ENCODE measurements around the gene ACIN1.

ACIN1 gene

GRCh38 chr14:23115918-23116317, 21.0 kb upstream of the ACIN1 start:
- no peak for DNase-seq
- Histone ChIP-seq H2AFZ (ENCODE audit: low read depth, low read length) (no peak overlapping the region), H3K4me3 (ENCODE audit: insufficient read depth in 1 of 2, low read depth in 1 of 2, low read length in 2 of 2) (no peak overlapping the region), H3K9ac (ENCODE audit: low read length) (peak overlapping the region; percentile 62), H3K18ac (ENCODE audit: low read depth in 1 of 2, low read length in 2 of 2) (peak overlapping the region; percentile 33 to 48), H3K4me1 (ENCODE audit: control insufficient read depth, insufficient read depth, low read depth, low read length) (peaks cover 30% of the 10 kb centered on the region), H2BK12ac (ENCODE audit: low read length in 2 of 2) (peak overlapping the region; percentile 33 to 74), H3K27me3 (ENCODE audit: control insufficient read depth in 1 of 2, insufficient read depth in 1 of 2, low read length in 2 of 2) (peaks cover 0 to 4% of the 10 kb centered on the region in 2 experiments), H2BK15ac (ENCODE audit: low read depth, poor library complexity, severe bottlenecking) (no peak overlapping the region), H3K9me3 (ENCODE audit: control insufficient read depth, low read length) (no peaks in the 10 kb centered on the region), H2BK120ac (ENCODE audit: low read depth, low read length) (no peak overlapping the region), H3K36me3 (ENCODE audit: control insufficient read depth in 1 of 2, insufficient read depth in 2 of 2, low read depth in 1 of 2, low read length in 2 of 2) (no peaks in the 10 kb centered on the region), H2BK5ac (ENCODE audit: low read depth, low read length, poor library complexity, severe bottlenecking) (no peak overlapping the region), H4K8ac (ENCODE audit: low read length) (no peak overlapping the region), H3K4ac (ENCODE audit: low read depth in 1 of 2, low read length in 2 of 2) (peak overlapping the region in 1 of 2 experiments; percentile 45), H4K91ac (ENCODE audit: low read length) (no peak overlapping the region), H3K23ac (ENCODE audit: low read length in 2 of 2) (no peak overlapping the region), H3K14ac (ENCODE audit: low read length in 2 of 2) (no peak overlapping the region), H3K4me2 (ENCODE audit: low read length, poor library complexity, severe bottlenecking) (no peak overlapping the region), H3K79me1 (replicated peaks; ENCODE audit: low read length, poor library complexity, severe bottlenecking) (no peaks in the 10 kb centered on the region), H3K27ac (ENCODE audit: low read length, poor library complexity, severe bottlenecking) (no peak overlapping the region), H2AK5ac (ENCODE audit: low read length, severe bottlenecking) (peak overlapping the region; percentile 28)
- 95% methylated on average over 4 of the region's 5 CpGs for WGBS

- no peaks in the 10 kb centered on the region for H3K36me3 ChIP-seq (ENCODE audit: control insufficient read depth in 1 of 2, insufficient read depth in 2 of 2, low read depth in 1 of 2, low read length in 2 of 2)
- H3K4me1 ChIP-seq (ENCODE audit: control insufficient read depth, insufficient read depth, low read depth, low read length), result peaks cover 30% of the 10 kb centered on the region
- H3K18ac ChIP-seq (ENCODE audit: low read depth in 1 of 2, low read length in 2 of 2), result peak overlapping the region; percentile 58 to 75
- H4K8ac ChIP-seq (ENCODE audit: low read length), result peak overlapping the region; percentile 72
- no peak overlapping the region for H3K23ac ChIP-seq (ENCODE audit: low read length in 2 of 2)
- H3K14ac ChIP-seq (ENCODE audit: low read length in 2 of 2), result no peak overlapping the region
- H3K4ac ChIP-seq (ENCODE audit: low read depth in 1 of 2, low read length in 2 of 2), result peak overlapping the region; percentile 25 to 32
- no peak overlapping the region for H2AFZ ChIP-seq (ENCODE audit: low read depth, low read length)
- peak; percentile 95 for DNase-seq
- no peak overlapping the region for H3K4me2 ChIP-seq (ENCODE audit: low read length, poor library complexity, severe bottlenecking)
- no peak overlapping the region for H2BK5ac ChIP-seq (ENCODE audit: low read depth, low read length, poor library complexity, severe bottlenecking)
- peak overlapping the region in 1 of 2 experiments; percentile 42 for H3K4me3 ChIP-seq (ENCODE audit: insufficient read depth in 1 of 2, low read depth in 1 of 2, low read length in 2 of 2)
- H2BK120ac ChIP-seq (ENCODE audit: low read depth, low read length), result no peak overlapping the region
- H2AK5ac ChIP-seq (ENCODE audit: low read length, severe bottlenecking), result peak overlapping the region; percentile 86
- peak overlapping the region; percentile 62 for H3K9ac ChIP-seq (ENCODE audit: low read length)
- H3K27me3 ChIP-seq (ENCODE audit: control insufficient read depth in 1 of 2, insufficient read depth in 1 of 2, low read length in 2 of 2), result peaks cover 2 to 4% of the 10 kb centered on the region in 2 experiments
- H3K79me1 ChIP-seq (replicated peaks; ENCODE audit: low read length, poor library complexity, severe bottlenecking), result no peaks in the 10 kb centered on the region
- H4K91ac ChIP-seq (ENCODE audit: low read length), result peak overlapping the region; percentile 52
- H2BK15ac ChIP-seq (ENCODE audit: low read depth, poor library complexity, severe bottlenecking), result peak overlapping the region; percentile 68
- H3K9me3 ChIP-seq (ENCODE audit: control insufficient read depth, low read length), result no peaks in the 10 kb centered on the region
- 41% methylated on average over 10 of the region's 10 CpGs for WGBS
- peak overlapping the region; percentile 7 for H3K27ac ChIP-seq (ENCODE audit: low read length, poor library complexity, severe bottlenecking)
- H2BK12ac ChIP-seq (ENCODE audit: low read length in 2 of 2), result peak overlapping the region; percentile 65 to 91
These were observed 20.2 kb upstream of the ACIN1 start for GRCh38 chr14:23115039-23115731.

GRCh38 chr14:23114669-23115038, 19.7 kb upstream of the ACIN1 start:
- 60% methylated on average over 1 of the region's 4 CpGs for WGBS
- H3K4me1 ChIP-seq (ENCODE audit: control insufficient read depth, insufficient read depth, low read depth, low read length), result peaks cover 30% of the 10 kb centered on the region

DNA sequence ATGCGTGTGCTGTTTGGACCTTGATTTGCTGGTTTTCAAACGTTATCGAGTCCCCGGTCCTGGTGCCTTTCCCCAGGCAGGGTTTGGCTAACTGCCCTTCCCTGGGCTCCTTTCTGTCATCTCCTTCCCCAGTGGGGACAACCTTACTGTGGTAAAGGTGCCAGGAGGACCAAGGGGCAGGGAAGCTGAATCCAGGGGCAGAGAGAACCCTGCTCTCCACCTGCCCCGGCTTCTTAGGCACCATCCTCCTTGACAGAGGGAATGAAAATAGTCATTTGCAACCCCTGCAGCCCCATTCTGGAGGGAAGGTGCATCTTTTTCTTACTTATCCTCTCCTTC, 19.2 kb upstream of the ACIN1 start:
- no peaks in the 10 kb centered on the region for H3K79me1 ChIP-seq (replicated peaks; ENCODE audit: low read length, poor library complexity, severe bottlenecking)
- H2BK15ac ChIP-seq (ENCODE audit: low read depth, poor library complexity, severe bottlenecking), result no peak overlapping the region

More at GRCh38 chr14:23114669-23115038, 19.7 kb upstream of the ACIN1 start:
- Histone ChIP-seq H3K14ac (ENCODE audit: low read length in 2 of 2) (no peak overlapping the region), H2BK12ac (ENCODE audit: low read length in 2 of 2) (peak overlapping the region; percentile 82 to 88), H2AFZ (ENCODE audit: low read depth, low read length) (no peak overlapping the region), H2BK5ac (ENCODE audit: low read depth, low read length, poor library complexity, severe bottlenecking) (no peak overlapping the region), H3K9me3 (ENCODE audit: control insufficient read depth, low read length) (no peaks in the 10 kb centered on the region), H2AK5ac (ENCODE audit: low read length, severe bottlenecking) (peak overlapping the region; percentile 29), H4K91ac (ENCODE audit: low read length) (no peak overlapping the region), H3K36me3 (ENCODE audit: control insufficient read depth in 1 of 2, insufficient read depth in 2 of 2, low read depth in 1 of 2, low read length in 2 of 2) (no peaks in the 10 kb centered on the region), H3K18ac (ENCODE audit: low read depth in 1 of 2, low read length in 2 of 2) (peak overlapping the region in 1 of 2 experiments; percentile 58), H3K27me3 (ENCODE audit: control insufficient read depth in 1 of 2, insufficient read depth in 1 of 2, low read length in 2 of 2) (peaks cover 3 to 4% of the 10 kb centered on the region in 2 experiments), H2BK15ac (ENCODE audit: low read depth, poor library complexity, severe bottlenecking) (no peak overlapping the region), H3K4me2 (ENCODE audit: low read length, poor library complexity, severe bottlenecking) (no peak overlapping the region), H3K79me1 (replicated peaks; ENCODE audit: low read length, poor library complexity, severe bottlenecking) (no peaks in the 10 kb centered on the region), H3K9ac (ENCODE audit: low read length) (peak overlapping the region; percentile 50), H2BK120ac (ENCODE audit: low read depth, low read length) (peak overlapping the region; percentile 78), H3K4me3 (ENCODE audit: insufficient read depth in 1 of 2, low read depth in 1 of 2, low read length in 2 of 2) (peak overlapping the region in 1 of 2 experiments; percentile 42), H3K4ac (ENCODE audit: low read depth in 1 of 2, low read length in 2 of 2) (peak overlapping the region; percentile 13 to 58), H3K23ac (ENCODE audit: low read length in 2 of 2) (no peak overlapping the region), H4K8ac (ENCODE audit: low read length) (peak overlapping the region; percentile 59), H3K27ac (ENCODE audit: low read length, poor library complexity, severe bottlenecking) (peak overlapping the region; percentile 17)
- DNase-seq, result no peak

More for the DNA sequence above, 19.2 kb upstream of the ACIN1 start:
- peak overlapping the region in 1 of 2 experiments; percentile 42 for H3K4me3 ChIP-seq (ENCODE audit: insufficient read depth in 1 of 2, low read depth in 1 of 2, low read length in 2 of 2)
- no peak overlapping the region for H3K4me2 ChIP-seq (ENCODE audit: low read length, poor library complexity, severe bottlenecking)
- H2AK5ac ChIP-seq (ENCODE audit: low read length, severe bottlenecking), result peak overlapping the region; percentile 41
- peak overlapping the region; percentile 78 for H2BK120ac ChIP-seq (ENCODE audit: low read depth, low read length)
- H3K23ac ChIP-seq (ENCODE audit: low read length in 2 of 2), result no peak overlapping the region
- H2BK12ac ChIP-seq (ENCODE audit: low read length in 2 of 2), result peak overlapping the region; percentile 21 to 44
- H2BK5ac ChIP-seq (ENCODE audit: low read depth, low read length, poor library complexity, severe bottlenecking), result no peak overlapping the region
- 77% methylated on average over 4 of the region's 5 CpGs for WGBS
- peak overlapping the region; percentile 78 for H4K91ac ChIP-seq (ENCODE audit: low read length)
- DNase-seq, result no peak
- H3K4ac ChIP-seq (ENCODE audit: low read depth in 1 of 2, low read length in 2 of 2), result peak overlapping the region; percentile 49 to 73
- no peak overlapping the region for H2AFZ ChIP-seq (ENCODE audit: low read depth, low read length)
- peak overlapping the region; percentile 13 to 72 for H3K18ac ChIP-seq (ENCODE audit: low read depth in 1 of 2, low read length in 2 of 2)
- H3K4me1 ChIP-seq (ENCODE audit: control insufficient read depth, insufficient read depth, low read depth, low read length), result peaks cover 30% of the 10 kb centered on the region
- H3K9me3 ChIP-seq (ENCODE audit: control insufficient read depth, low read length), result no peaks in the 10 kb centered on the region
- peaks cover 3 to 4% of the 10 kb centered on the region in 2 experiments for H3K27me3 ChIP-seq (ENCODE audit: control insufficient read depth in 1 of 2, insufficient read depth in 1 of 2, low read length in 2 of 2)
- peak overlapping the region in 1 of 2 experiments; percentile 6 for H3K14ac ChIP-seq (ENCODE audit: low read length in 2 of 2)
- H4K8ac ChIP-seq (ENCODE audit: low read length), result peak overlapping the region; percentile 87
- H3K9ac ChIP-seq (ENCODE audit: low read length), result peak overlapping the region; percentile 50
- no peaks in the 10 kb centered on the region for H3K36me3 ChIP-seq (ENCODE audit: control insufficient read depth in 1 of 2, insufficient read depth in 2 of 2, low read depth in 1 of 2, low read length in 2 of 2)
- no peak overlapping the region for H3K27ac ChIP-seq (ENCODE audit: low read length, poor library complexity, severe bottlenecking)
